Endothelial cell of umbilical vein (primary cell): ENCODE results near the gene KISS1R. TPM values are rescaled to one million over a fixed set of nuclear protein-coding genes. Genes with fewer than 3 reads are reported as not detected.

ENCODE experiments used
- BruUV-seq: library from RNA; stranded (reverse); fragments of 400-500 nt; replicated peaks from 2 replicates; lab custom pipeline; 2021; lab: Mats Ljungman, UMichigan
- CTCF ChIA-PET: fragments of 300-600, 350-600 bp; sonication (Branson Sonifier 250); formaldehyde crosslinking; loops from one replicate; lab custom pipeline; 2021; ENCODE audit warnings: antibody characterized with exemption, inconsistent platforms; lab: Charles Lee
- POLR2A ChIA-PET: fragments of 300-600, 350-600 bp; sonication (Branson Sonifier 250); formaldehyde crosslinking; loops from one replicate; lab custom pipeline; 2021; ENCODE audit warnings: antibody characterized with exemption, inconsistent platforms; lab: Charles Lee
- DNase-seq: peaks from one replicate; pipeline ENCODE4 v3.0.0-alpha.2; 2011; ENCODE audit warnings: low read depth, low spot score
- FAIRE-seq: peaks from 2 replicates; lab custom pipeline; 2011; peaks lifted over from hg19 to GRCh38; lab: Jason Lieb, UNC
- H2AFZ ChIP-seq: 2 replicates; pipeline ENCODE4 v1.6.0; 2012; ENCODE audit warnings: low read depth, low read length, control low read depth, inconsistent platforms
- H3K27ac ChIP-seq: 2 replicates; pipeline ENCODE4 v1.5.1; 2011; ENCODE audit warnings: low read depth, mild to moderate bottlenecking, control low read depth, low read length, moderate library complexity; ENCODE audit not compliant: insufficient read depth
- H3K27me3 ChIP-seq, 2 experiments: 2 replicates each; pipeline versions ENCODE4 v1.6.0 to v1.6.1; 2011; ENCODE audit warnings: low read length in 2 of 2, mixed read lengths in 1 of 2; ENCODE audit not compliant: control insufficient read depth in 2 of 2, insufficient read depth in 2 of 2
- H3K36me3 ChIP-seq, 2 experiments: 2 replicates in 1 of 2; 3 replicates in 1 of 2; pipeline ENCODE4 v1.5.1; 2011; ENCODE audit warnings: low read length in 2 of 2, mild to moderate bottlenecking in 1 of 2, moderate library complexity in 1 of 2; ENCODE audit not compliant: control insufficient read depth in 2 of 2, insufficient read depth in 2 of 2; ENCODE audit errors: extremely low read depth in 1 of 2
- H3K4me1 ChIP-seq: 3 replicates; pipeline ENCODE4 v1.5.1; 2011; ENCODE audit warnings: mild to moderate bottlenecking, low read length; ENCODE audit not compliant: control insufficient read depth, insufficient read depth; ENCODE audit errors: extremely low read depth
- H3K4me2 ChIP-seq: 2 replicates; pipeline ENCODE4 v1.6.1; 2011; ENCODE audit warnings: low read length, control low read depth, mixed read lengths; ENCODE audit not compliant: insufficient read depth
- H3K4me3 ChIP-seq, 3 experiments: fragments of 200-600 bp in 1 of 3; sonication (generic), shearing (Covaris generic) in 1 of 3; replicated peaks in 1 of 3; 2 replicates each; pipeline ENCODE4 v1.5.1; 2011 to 2016; ENCODE audit warnings: control low read depth in 3 of 3, low read length in 3 of 3, mild to moderate bottlenecking in 2 of 3, inconsistent platforms in 1 of 3, low read depth in 1 of 3, moderate library complexity in 1 of 3; ENCODE audit not compliant: insufficient read depth in 1 of 3
- H3K79me2 ChIP-seq: 2 replicates; pipeline ENCODE4 v1.6.0; 2012; ENCODE audit warnings: low read length, inconsistent platforms; ENCODE audit not compliant: control insufficient read depth, insufficient read depth
- H3K9ac ChIP-seq: replicated peaks from 2 replicates; pipeline ENCODE3; 2011; ENCODE audit warnings: low read length, control low read depth; ENCODE audit not compliant: insufficient read depth; ENCODE audit errors: extremely low read depth
- H3K9me1 ChIP-seq: replicated peaks from 3 replicates; pipeline ENCODE4 v1.6.0; 2011; ENCODE audit warnings: mild to moderate bottlenecking, low read length; ENCODE audit not compliant: control insufficient read depth, insufficient read depth; ENCODE audit errors: extremely low read depth
- H3K9me3 ChIP-seq: replicated peaks from 2 replicates; pipeline ENCODE4 v1.5.1; 2012; ENCODE audit warnings: low read length, inconsistent platforms; ENCODE audit not compliant: control insufficient read depth, insufficient read depth
- H4K20me1 ChIP-seq: replicated peaks from 2 replicates; pipeline ENCODE3; 2011; ENCODE audit warnings: mild to moderate bottlenecking, low read length; ENCODE audit not compliant: control insufficient read depth, insufficient read depth; ENCODE audit errors: extremely low read depth
- EZH2 ChIP-seq: IDR thresholded peaks from 2 replicates; pipeline ENCODE4 v1.6.1; 2012; ENCODE audit warnings: borderline replicate concordance, low read depth, mild to moderate bottlenecking, moderate library complexity, low read length, inconsistent platforms; ENCODE audit not compliant: severe bottlenecking
- FOS ChIP-seq: IDR thresholded peaks from 2 replicates; pipeline ENCODE4 v1.6.1; 2011; ENCODE audit warnings: mild to moderate bottlenecking, low read length, moderate library complexity, borderline replicate concordance; ENCODE audit not compliant: insufficient read depth
- JUN ChIP-seq: IDR thresholded peaks from 2 replicates; pipeline ENCODE4 v1.6.1; 2011; ENCODE audit warnings: borderline replicate concordance, low read depth; ENCODE audit not compliant: insufficient read length, insufficient read depth
- MYC ChIP-seq: IDR thresholded peaks from one replicate; pipeline ENCODE4 v1.6.1; 2011; ENCODE audit warnings: mild to moderate bottlenecking, low read depth, low read length
- POLR2A ChIP-seq: IDR thresholded peaks from 2 replicates; pipeline ENCODE4 v1.6.1; 2012; ENCODE audit warnings: low read depth, mild to moderate bottlenecking, control low read depth, low read length
- POLR2AphosphoS5 ChIP-seq: IDR thresholded peaks from 2 replicates; pipeline ENCODE4 v1.6.1; 2012; ENCODE audit warnings: low read depth, mild to moderate bottlenecking, control low read depth, low read length, moderate library complexity; ENCODE audit not compliant: insufficient read depth
- dilution Hi-C: fragments of 300-500 bp; cut with MboI; formaldehyde crosslinking; loops from one replicate; pipeline ENCODE4 v1.15.0; 2019; ENCODE audit warnings: low sequenced_read_pairs; ENCODE audit not compliant: extremely low pct_ligation_motif_present
- intact Hi-C: fragments of 100-400 bp; cut with micrococcal nuclease; formaldehyde crosslinking; loops from one replicate; pipeline ENCODE4 v1.10.0; 2022
- polyA plus RNA-seq, 4 experiments: library from polyadenylated mRNA; depleted of rRNA in 3 of 4; stranded (reverse) in 3 of 4; unstranded in 1 of 4; fragments of >200 nt; gene quantifications; 2 replicates each; pipeline versions ENCODE4 v1.2.1 to v1.2.3, GENCODE V29; 2011 to 2012; ENCODE audit warnings: missing spikeins in 1 of 4
- total RNA-seq: library from RNA; stranded (reverse); gene quantifications from 2 replicates; pipeline ENCODE4 v1.2.3, GENCODE V29; 2021
- TF ChIP-seq, protein P1 (sequence below), 2 donors: IDR thresholded peaks; 1 replicate in 1 of 2; 2 replicates in 1 of 2; pipeline ENCODE4 v1.5.1; 2011; ENCODE audit warnings: low read length in 2 of 2, mild to moderate bottlenecking in 2 of 2, moderate library complexity in 2 of 2, control low read depth in 1 of 2, inconsistent platforms in 1 of 2, low read depth in 1 of 2; ENCODE audit not compliant: insufficient read depth in 1 of 2; ENCODE audit errors: extremely low read depth in 1 of 2

Gene KISS1R
- total and polyA plus RNA-seq, 2 donors (not counting 3 experiments of a cell fraction or from before 2014, with no cell fraction given), result not detected

DNA sequence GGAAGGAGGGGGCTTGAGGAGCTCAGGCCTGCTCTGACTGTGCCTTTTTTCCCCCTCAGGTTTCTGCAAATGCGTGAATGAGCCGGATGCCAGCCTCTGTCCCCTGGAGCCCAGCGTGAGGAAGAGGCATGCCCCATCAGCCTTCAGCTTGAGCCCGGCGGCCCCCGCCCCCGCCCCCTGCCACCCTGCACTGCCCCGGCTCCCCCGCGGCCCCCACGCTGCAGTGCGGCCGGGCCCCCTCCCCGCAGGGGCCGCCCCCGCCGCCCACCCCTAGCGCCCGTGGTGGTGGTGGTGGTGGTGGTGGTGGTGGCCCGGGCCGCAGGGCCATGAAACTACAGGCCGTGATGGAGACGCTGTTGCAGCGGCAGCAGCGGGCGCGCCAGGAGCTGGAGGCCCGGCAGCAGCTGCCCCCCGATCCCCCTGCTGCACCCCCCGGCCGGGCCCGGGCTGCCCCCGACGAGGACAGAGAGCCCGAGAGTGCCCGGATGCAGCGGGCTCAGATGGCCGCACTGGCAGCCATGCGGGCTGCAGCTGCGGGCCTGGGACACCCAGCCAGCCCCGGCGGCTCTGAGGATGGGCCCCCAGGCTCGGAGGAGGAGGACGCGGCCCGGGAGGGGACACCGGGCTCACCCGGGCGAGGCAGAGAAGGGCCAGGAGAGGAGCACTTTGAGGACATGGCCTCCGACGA lies 12.2 kb downstream of the KISS1R start:
- TF ChIP-seq POLR2A (no peak), FOS (no peak), EZH2 (no peak), JUN (no peak), MYC (no peak), POLR2AphosphoS5 (no peak)
- TF ChIP-seq, protein P1, sequence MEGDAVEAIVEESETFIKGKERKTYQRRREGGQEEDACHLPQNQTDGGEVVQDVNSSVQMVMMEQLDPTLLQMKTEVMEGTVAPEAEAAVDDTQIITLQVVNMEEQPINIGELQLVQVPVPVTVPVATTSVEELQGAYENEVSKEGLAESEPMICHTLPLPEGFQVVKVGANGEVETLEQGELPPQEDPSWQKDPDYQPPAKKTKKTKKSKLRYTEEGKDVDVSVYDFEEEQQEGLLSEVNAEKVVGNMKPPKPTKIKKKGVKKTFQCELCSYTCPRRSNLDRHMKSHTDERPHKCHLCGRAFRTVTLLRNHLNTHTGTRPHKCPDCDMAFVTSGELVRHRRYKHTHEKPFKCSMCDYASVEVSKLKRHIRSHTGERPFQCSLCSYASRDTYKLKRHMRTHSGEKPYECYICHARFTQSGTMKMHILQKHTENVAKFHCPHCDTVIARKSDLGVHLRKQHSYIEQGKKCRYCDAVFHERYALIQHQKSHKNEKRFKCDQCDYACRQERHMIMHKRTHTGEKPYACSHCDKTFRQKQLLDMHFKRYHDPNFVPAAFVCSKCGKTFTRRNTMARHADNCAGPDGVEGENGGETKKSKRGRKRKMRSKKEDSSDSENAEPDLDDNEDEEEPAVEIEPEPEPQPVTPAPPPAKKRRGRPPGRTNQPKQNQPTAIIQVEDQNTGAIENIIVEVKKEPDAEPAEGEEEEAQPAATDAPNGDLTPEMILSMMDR (IDR thresholded peaks at IDR 0.05; ENCODE audit: extremely low read depth in 1 of 2, insufficient read depth in 1 of 2, low read depth in 1 of 2, low read length in 2 of 2), result no peak
- H3K36me3 ChIP-seq, result no peaks in the 10 kb centered on the region
- BruUV-seq, result no TSS peak
- intact Hi-C loops (no loop called here), dilution Hi-C loops (no loop called here)
- H3K79me2 ChIP-seq, result no peaks in the 10 kb centered on the region
- H3K9ac ChIP-seq, result no peak overlapping the region
- no peak overlapping the region for H3K4me3 ChIP-seq
- DNase-seq (no peak), FAIRE-seq (no peak)
- CTCF ChIA-PET, result interaction anchor here (1.5 kb wide), 1 partner anchor 55 kb away, joined by 3 read pairs; the partner anchor contains the start of gene WDR18
- H3K4me2 ChIP-seq, result no peak overlapping the region
- no peaks in the 10 kb centered on the region for H3K9me1 ChIP-seq
- POLR2A ChIA-PET, result no interaction called here
- no peak overlapping the region for H2AFZ ChIP-seq
- H4K20me1 ChIP-seq, result no peaks in the 10 kb centered on the region
- H3K9me3 ChIP-seq, result no peaks in the 10 kb centered on the region
- H3K27me3 ChIP-seq, result no peaks in the 10 kb centered on the region
- no peak overlapping the region for H3K27ac ChIP-seq
- H3K4me1 ChIP-seq, result peaks cover 12% of the 10 kb centered on the region
